NCI-H146 treated with DMSO at 0.1 percent for 48 hours (cell line): Measurements from ENCODE around the gene ADORA2A.

ENCODE experiments used
- DNase-seq: peaks from one replicate; lab custom pipeline; 2025; ENCODE audit not compliant: unreplicated experiment; lab: John Stamatoyannopoulos, UW

Gene ADORA2A

DNA sequence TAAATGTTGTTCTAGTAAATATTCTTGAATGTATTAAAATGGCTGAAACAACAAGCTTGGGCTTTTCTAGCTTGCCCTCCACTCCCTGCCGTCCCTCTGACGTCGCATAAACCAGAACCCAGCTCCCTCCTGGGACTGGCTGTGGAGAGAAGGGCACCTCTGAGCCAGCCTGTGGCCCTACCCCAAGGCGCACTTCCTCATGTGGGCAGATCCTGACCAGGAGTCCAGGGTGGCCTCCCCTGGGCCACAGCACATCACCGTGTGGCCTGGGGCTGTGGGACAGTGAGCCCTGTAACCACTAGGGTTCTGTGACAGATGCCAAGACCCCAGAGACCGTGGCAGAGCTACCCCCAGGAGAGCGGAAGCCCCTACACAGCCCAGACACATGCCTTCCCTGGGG, 10.2 kb upstream of the ADORA2A start:
- no peak for DNase-seq

DNA sequence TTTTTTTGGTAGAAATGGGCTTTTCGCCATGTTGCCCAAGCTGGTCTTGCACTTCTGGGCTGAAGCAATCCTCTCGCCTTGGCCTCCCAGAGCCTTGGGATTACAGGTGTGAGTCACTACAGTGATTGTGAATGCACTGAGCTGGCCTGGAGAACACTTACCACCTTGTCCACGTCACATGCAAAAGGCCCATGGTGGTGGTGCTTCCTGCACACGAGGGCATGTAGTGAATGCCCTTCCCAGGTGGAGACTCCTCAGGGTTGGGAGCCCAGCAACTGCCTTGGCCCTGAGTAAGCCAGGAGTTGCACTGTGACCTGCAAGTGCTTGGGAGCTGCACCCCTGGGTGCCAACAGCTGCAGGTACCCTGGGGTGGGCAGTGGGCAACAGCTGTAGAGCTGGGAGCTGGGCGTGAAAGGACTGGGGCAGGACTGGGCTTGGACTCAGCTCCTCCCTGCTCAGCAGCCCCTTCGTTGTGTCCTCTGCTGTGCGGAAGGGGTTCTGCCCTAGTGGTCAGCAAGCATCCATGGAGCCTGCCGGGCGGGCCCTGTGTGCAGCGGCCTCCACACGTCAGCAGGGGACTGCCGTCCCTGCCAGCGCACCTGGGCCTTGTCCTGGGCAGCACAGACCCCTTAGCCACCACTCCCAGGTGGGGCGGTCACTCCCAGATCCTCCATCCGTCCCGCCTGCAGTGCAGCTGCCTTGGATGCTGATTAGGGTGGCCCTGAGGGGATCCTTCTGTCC, 9.3 kb upstream of the ADORA2A start:
- DNase-seq = no peak

DNA sequence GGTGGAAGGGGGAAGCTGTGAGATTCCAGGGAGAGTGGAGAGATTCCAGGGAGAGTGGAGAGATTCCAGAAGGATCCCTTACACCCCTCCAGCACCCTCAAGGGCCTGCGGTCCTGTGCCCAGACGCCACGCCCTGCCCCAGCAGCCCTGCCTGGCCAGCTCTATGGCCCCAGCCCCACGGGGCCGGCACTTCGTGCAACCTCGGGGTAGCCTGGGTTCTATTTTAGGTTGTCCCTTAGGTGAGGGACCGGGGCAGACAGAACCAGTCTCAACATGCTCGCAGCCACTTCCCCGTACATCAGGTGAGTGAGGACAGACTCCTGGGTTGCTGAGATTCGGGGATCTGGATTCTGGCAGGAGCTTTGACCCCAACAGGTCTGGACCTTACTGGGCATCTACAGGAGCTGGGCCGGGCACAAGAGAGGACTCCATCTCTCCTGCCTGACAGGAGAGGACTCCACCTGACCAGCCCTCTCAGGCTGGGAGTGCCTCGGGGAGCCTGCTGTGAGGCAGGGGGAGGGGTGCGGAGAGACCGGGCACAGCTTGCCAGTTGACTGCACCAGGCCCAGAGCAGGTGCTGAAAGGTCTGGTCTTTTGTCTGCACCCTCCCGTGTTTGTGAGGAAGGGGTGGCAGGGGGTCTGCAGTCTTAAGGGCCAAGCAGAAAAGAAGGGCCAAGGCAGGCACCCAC, 8.5 kb upstream of the ADORA2A start:
- peak; percentile 67 for DNase-seq

DNA sequence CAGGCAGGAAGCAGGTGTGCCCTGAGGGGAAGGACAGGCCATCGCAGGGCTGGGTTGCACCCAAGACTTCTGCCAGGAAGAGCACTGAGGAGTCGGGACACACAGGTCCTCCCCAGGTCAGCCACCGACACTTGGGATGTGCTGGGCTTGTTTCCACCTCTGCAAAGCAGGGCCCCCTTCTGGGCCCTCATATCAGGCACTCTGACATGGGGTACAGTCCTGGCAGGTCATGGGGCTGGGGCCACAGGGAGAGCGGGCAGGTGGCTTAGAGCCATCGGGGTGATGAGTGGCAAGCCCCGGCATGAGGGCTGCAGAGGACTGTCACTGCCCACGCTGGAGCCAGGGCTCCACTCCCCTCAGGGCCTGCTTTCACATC, 7.9 kb upstream of the ADORA2A start:
- DNase-seq = no peak

DNA sequence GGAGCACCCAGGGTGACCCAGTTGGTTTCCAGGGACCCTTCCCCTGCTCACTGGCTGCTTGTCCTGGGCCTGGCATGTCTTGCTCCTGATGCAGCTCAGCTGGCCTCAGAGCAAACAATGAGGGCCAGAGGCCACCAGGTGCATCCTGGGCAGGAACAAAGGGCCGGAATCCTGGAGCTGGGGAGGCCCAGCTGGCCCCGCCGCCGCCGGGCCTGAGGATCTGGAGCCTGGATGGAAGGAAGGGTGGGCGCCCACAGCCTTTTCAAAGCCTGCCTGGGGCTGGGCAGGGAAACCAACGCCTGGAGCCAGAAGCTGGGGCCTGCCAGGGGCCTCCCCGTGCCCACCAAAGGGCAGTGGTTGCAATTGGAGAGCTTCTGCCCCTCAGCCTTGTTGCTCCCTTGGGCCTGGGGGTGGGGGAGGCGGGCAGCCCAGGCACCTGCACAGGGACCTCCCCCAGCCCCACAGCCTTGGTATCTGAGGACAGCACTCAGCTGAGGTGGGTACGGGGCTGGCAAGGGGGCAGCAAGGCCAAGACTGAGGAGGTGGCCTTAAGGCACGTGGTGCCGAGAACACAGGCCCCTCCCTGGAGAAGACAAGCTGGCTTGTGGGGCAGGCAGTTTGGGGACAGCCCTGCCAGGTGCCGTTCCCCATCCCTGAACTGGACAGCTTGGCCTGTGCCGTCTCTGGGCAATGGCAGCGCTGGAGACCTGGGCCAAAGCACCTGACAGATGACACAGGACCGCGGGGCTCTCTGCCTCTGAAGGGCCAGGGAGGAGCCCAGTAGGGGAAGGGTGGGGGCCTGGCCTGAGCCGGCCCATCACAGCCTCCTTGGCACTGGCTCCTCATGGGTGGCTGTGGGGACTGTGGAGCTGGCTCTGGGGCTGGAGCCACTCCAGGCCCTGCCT, 7.1 kb upstream of the ADORA2A start:
- peak; percentile 74 for DNase-seq

DNA sequence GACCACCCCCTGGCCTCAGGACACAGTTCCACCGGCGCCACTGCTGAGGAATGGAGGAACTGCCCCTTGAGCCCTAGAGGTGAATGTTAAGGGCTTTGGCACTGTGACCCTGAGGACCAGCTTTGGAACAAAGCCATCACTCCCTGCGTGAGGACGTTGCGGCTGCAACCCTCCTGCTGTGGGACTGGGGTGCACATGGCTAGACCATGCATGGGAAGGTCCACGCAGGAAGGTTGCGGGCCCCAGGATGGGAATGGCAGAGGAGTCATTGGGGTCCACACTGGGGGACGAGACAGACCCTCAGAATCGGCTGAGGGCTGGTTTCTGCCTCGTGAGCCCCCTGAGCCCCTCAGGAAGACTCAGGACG, 6.4 kb upstream of the ADORA2A start:
- DNase-seq = no peak

DNA sequence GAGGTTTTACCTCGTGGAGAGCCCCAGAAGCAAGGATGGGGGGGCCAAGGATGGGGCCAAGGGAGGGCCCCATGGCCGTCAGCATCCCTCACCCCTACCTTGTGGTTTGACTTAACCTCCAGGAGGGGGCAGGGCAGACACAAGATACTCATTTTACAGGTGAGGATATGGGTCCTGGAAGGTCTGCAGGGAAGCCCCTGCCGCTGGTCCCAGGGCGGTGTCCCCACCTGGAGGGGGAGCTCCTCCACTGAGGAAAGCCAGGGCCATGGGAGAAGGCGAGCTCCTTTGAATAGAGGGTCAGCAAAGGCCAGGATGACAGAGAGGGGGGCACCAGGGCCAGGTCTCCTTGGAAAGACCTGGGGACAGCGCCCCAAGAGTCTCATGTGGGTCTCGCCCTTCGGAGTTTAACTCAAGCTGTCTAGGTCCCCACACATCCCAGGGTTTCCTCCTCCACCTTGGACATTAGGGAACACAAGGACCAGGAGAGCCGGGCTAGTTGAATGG, 5.9 kb upstream of the ADORA2A start:
- DNase-seq = no peak

DNA sequence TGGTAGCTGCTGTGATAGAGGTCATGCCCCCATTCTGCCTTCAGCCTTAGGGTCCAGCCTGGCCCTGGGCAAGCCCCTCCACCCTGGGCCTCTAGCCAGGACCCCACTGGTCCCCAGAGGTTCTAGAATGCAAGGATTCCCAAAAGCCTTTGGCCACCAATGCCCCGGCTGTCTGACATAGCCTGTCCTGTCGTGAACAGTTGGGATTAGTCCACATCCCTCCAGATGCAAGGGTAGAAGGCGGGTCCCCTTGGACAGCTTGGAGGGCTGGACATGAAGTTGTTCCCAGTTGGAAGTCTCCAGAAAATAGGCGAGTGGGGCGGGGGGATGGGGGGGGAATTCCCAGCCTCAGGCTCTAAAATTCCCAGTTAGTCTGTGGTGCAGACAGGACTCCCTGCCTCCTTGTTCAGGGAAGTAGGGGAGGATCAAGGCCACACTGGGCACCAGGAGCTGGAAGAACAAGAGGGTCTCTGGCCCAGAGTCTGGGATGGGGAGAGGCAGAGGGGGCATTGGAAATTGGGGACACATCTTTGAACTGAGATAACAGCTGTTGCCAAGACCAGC, 5.2 kb upstream of the ADORA2A start:
- DNase-seq = no peak

DNA sequence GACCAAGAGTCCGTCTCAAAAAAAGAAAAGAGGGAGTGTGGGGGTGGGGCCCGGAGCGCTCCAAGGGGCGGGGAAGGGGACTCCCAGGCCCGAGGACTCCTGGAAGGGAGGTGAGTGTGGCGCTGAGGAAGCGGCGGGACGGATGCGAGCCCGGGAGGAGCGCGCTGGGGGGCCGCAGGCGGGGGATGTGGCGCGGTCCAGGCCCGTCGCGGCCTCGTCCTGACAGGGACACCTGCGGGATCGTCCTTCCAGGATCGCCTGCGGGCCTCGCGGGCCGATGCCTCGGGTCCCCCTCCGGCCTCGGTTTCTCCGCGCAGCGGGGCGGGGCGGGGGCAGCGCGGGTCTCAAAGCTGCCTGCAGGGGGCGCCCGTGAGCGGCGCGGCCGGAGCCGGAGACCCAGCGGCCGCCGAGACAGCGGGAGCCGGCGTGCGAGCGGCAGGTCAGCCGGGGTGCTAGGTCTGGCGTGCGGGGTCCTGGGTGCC, 3.8 kb upstream of the ADORA2A start:
- no peak for DNase-seq

DNA sequence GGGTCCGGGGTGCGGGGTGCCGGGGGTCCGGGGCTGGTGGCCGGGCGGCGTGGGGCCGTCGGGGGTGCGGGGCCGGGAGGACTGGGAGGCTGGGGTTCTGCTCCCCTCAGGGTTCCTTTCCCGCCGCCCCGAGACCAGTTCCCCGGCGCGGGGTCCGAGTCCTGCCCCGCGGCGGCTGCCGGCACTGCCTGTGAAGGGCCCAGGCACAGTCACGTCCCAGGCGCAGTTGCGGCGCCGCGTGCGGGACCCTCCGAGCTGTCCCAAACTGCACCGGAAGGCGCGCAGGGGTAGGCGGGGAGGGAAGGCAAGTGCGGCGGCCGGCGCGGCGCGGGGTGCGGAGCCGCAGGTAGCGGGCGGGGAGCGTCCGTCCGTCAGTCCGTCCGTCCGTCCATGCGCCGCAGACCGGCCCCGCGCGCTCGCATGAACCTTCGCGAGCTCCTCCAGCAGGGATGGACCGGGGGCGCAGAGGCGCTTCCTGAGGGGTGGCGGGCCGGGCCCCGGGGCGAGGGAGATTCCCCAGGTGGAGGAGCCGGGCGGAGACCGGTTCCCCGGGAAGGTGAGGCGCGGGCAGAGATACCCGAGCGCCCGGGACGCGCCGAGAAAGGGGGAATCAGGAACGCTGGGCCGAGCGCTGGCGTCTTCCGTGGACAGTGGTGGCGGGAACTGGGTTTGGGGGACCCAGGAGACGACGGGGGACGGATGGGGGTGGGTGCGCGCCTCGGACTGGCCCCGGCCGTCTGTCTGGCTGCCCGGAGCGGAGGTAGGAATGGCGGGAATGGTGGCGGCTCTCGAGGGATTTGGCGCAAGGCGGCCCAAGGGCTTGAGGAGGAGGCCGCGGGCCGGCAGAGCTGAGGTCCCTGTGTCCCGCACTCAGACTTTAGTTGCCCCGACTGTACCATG, 3.1 kb upstream of the ADORA2A start:
- no peak for DNase-seq

DNA sequence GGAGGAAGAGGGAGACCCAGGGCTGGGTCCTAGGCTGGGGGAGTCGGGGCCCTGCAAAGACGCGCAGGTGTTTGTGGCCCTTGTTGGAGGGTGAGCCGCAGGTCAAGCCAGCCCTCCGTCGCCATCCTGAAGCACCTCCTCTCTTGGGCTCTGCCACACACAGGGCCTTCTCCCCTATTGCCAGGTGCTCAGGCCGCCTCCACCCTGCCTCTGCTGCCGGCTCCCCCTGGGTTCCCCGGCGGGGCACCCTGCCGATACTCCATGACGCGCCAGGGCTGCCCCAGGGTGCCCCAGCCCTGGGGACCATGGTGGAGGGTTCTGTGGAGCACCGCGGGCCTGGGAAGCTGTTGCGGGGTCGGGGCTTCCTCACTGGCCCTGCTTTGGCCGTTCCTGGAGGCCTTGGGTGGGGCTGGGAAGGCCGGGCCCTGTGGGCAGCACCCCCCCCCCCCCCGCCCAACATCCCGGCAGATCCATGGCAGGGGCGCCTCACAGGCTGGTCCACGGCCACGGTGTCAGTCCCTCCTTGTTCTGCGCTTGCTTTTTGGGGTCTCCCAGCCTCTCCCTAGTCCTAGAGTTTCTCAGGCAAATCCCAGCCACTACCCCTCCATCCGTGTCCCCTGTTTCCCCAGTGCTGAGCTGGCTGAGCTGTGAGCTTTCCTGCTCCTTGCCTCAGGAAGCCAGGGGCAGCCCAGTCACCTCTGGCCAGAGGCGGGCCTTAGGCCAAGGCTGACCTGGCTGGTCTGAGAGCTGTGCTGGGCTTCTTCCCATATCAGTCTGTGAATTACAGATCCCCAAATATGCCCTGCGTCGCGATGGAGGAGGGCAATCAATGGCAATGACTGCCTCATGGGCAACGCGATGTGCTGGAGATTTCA, 2.3 kb upstream of the ADORA2A start:
- DNase-seq = no peak

DNA sequence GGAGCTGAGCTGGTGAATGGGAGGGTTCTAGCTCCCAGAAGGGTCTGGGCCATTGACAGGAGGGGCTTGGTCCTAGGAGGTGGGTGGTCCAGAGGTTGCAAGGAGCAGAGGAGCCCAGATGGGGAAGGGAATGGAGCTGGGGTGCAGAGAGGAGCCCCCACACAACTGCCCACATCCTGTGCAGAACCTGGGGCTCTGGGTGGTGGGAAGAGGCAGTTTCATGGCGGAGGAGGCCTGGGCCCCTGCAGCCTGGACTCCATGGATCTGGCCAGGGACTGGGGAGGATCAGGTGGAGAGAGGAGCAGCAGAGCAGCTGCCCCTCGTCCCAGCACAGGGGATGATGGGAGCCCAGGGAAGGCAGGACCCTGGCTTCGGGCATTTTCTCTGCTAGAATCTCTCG, 963 bp upstream of the ADORA2A start:
- no peak for DNase-seq

DNA sequence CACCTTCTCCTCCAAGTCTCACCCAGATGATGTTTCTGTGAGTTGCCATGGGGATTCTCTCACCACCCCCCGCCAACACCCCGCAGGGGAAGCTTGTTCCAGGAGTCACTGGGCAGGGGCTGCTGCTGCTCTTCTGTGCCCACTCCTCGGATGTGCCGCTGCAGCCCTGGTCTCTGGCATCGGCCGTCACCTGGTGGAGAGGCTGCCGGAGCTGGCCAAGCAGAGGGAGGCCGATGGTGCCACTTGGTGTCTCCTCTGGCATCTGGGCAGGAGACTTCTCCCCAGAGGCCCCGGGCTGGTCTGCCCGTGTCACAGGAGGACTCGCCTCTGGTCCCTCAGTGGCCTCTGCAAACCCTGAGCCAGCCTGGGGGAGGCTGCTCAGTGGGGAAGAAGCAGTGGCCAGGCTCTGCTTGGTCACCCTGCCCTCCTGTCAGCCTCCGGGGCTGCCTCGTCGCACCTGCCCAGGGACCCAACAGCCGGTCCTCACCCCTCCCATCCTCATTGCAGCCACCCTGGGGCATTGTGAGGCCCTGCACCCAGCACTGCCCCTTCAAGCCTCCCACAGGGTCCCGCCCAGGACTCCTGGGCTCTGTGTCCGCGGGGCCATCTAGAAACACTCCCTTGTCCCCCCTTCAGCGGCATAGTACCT, 424 bp upstream of the ADORA2A start:
- DNase-seq = no peak

DNA sequence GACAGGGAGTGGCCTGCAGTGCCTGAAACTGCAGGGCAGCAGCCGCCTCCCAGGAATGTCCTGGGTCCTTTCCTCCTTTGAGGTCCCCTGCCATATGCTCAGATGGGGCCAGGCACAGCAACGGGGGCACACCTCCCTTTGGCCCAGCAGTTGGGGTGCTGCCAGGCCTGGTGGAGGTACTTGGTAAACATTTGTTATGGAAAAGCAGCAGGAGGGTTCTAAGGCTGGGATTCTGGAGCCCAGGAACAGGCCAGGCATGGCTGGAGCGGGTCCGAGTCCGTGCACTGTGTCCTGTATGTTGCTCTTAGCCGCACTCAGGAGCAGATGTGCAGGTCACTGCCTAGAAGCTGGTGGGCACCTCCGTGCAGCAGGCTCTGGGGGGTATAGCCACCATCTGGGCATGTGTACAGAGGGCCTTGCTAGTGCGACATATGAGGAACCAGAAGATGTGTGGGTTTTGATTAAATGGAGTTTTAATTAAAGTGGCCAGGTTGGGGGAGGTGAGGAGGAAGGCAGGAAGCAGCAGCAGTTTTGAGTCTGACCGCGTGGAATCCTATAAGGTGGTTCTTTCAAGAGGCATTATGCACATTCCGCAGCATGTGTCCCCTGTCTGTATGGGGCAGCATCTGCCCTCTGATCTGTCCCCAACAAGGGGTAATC, 1.5 kb downstream of the ADORA2A start:
- no peak for DNase-seq

DNA sequence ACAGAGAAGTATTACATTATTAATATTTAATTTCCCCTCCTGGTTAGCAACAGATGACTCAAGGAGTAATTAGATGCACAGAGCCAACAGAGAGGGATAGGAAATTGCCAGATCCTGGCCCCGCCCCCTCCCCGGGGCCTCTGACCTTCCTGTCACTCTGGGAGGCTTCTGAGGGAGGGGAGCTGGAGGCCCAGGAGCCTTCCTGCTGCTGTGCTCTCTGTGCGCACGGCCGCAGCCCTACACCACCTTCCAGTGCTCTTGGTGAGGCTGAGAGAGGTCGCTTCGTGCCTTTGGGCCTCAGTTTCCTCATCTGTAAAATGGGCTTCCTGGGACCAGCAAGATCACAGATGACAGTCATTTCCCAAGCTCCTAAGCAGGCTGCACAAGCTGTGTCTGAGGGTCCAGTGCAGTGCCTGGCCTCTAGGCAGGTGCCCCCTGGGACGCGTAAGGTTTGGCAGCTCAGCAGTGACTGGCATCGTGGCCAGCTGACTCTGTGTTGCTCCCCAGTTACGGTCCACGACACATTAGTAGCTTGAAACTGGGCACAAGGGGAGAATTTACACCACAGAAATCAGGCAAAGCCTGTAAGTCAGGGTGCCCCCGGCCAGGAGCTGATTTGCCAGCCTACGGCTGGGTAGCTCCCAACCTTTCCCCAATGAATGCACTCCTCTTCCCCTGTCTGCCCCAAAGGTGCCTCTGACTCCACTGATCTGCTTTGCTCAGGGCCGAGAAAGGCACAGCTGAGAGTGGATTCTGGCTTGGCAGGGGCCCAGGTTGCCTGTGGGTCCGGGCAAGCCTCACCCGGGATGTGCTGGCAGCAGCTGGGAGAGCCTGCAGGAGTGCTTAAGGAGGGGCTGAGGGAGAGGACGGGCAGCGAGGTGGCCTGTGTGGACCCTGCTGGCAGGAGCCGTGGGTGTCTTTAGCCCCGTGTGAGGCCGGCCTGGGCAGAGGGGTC, 2.3 kb downstream of the ADORA2A start:
- DNase-seq = no peak

DNA sequence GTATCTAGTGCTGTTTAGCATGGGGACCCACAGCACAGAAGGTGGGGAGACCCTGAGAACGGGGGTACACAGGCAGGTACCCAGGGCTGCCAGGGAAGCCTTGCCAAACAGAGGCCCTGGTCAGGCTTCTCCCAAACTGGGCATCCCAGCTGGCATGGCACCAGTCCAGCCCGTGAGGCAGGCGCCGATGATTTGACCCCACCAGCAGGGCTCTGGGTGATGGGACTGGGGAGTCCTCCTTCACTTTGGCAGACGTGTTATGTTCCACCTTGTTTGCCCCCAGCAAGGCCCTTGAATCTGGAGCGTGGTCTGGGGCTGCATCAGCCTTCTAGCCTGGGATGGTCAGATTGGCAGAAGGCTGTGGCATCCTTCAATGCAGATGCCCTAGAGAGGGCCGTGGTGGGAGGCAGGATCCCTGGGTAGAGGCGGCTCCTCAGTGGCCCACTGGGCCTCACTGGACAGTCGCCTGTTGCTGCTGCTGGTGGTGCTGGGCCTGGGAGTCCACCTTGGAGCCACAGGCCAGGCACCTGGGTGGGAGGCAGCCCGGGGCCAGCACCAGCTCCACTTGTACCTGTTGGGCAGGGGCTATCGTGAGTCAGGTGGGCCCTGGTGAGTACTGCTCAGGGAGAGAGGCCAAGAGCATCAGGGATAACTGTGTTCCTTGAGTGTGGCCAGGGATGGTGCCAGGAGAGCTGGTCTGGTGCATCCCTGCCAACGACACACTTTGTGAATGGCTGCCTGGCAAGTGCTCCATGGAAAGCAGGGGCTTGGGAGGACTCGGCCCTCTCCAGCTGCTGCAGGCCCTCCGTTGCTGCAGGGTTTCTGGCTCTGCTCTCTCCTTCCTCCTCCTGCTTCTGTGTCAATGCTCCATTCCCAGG, 3.3 kb downstream of the ADORA2A start:
- no peak for DNase-seq
